Stimulated activated CD4-positive, alpha-beta T cell treated with anti-CD3 and anti-CD28 coated beads, Interleukin-15, amount 100 ng/mL, for 24 hours (primary cell): Measurements from ENCODE around the gene SP8.
A peak's percentile ranks its signal among the peaks of the same experiment; 100 is the strongest.

Experiments
- DNase-seq: peaks from one replicate; pipeline ENCODE4 v3.0.0-alpha.2; 2020

SP8 gene

GRCh38 chr7:20793694-20794394, 7.2 kb upstream of the SP8 start:
- no peak for DNase-seq

- DNase-seq = no peak
Observed at GRCh38 chr7:20793248-20793647, 6.6 kb upstream of the SP8 start.

- no peak for DNase-seq
Observed at GRCh38 chr7:20791538-20792434, 5.1 kb upstream of the SP8 start.

GRCh38 chr7:20790375-20790774, 3.7 kb upstream of the SP8 start:
- DNase-seq = no peak

- DNase-seq = no peak
Observed at GRCh38 chr7:20788420-20788990, 1.8 kb upstream of the SP8 start.

- DNase-seq = no peak
Observed at GRCh38 chr7:20787660-20788419, 1.2 kb upstream of the SP8 start.

GRCh38 chr7:20786421-20786778, 286 bp downstream of the SP8 start:
- no peak for DNase-seq

- no peak for DNase-seq
Observed at GRCh38 chr7:20786049-20786412, 655 bp downstream of the SP8 start.

- peak; percentile 21 for DNase-seq
Observed at GRCh38 chr7:20785157-20786048, 1.3 kb downstream of the SP8 start.

GRCh38 chr7:20784388-20785156, 2.1 kb downstream of the SP8 start:
- peak; percentile 37 for DNase-seq

- DNase-seq = peak; percentile 41
Observed at GRCh38 chr7:20783700-20784387, 2.8 kb downstream of the SP8 start.

- DNase-seq = no peak
Observed at GRCh38 chr7:20783125-20783699, 3.5 kb downstream of the SP8 start.

GRCh38 chr7:20779041-20779440, 7.6 kb downstream of the SP8 start:
- no peak for DNase-seq

- peak; percentile 42 for DNase-seq
Observed at GRCh38 chr7:20778063-20778721, 8.5 kb downstream of the SP8 start.

- DNase-seq = no peak
Observed at GRCh38 chr7:20777377-20778062, 9.2 kb downstream of the SP8 start.

- no peak for DNase-seq
Observed at GRCh38 chr7:20776942-20777341, 9.7 kb downstream of the SP8 start.

- no peak for DNase-seq
Observed at GRCh38 chr7:20776214-20776911, 10.3 kb downstream of the SP8 start.

GRCh38 chr7:20754001-20754400, 32.7 kb downstream of the SP8 start:
- no peak for DNase-seq

- DNase-seq = no peak
Observed at GRCh38 chr7:20749906-20750305, 36.8 kb downstream of the SP8 start.
